ENCODE measurements around the gene EBF4. TPM values are rescaled to one million over a fixed set of nuclear protein-coding genes. Genes with fewer than 3 reads are reported as not detected.

Gene EBF4
- total and polyA plus RNA-seq, 2 of the 8 experiments (the other 6 are each of a cell fraction or from before 2014, with no cell fraction given): 1.2 to 2.9 TPM

- H3K14ac ChIP-seq (ENCODE audit: insufficient read length): no peak overlapping the region
- no peak overlapping the region for H3K56ac ChIP-seq (replicated peaks; ENCODE audit: insufficient read length, low read depth, low read length)
- 82% methylated on average over 5 of the region's 5 CpGs; no CpG with 5 or more reads in 1 of the 2 experiments for WGBS, 2 experiments (ENCODE audit: extremely low coverage in 1 of 2, insufficient coverage in 1 of 2, insufficient read length in 1 of 2, insufficient replicate concordance in 2 of 2, low coverage in 1 of 2, low lambda C conversion rate in 2 of 2, missing lambda C conversion rate in 1 of 2)
- no peak overlapping the region for H2BK5ac ChIP-seq (ENCODE audit: low read depth, low read length)
- H3K79me1 ChIP-seq (ENCODE audit: low read depth, low read length): no peaks in the 10 kb centered on the region
- H3K79me2 ChIP-seq (ENCODE audit: control insufficient read depth in 1 of 2, insufficient read depth in 2 of 2, low read length in 2 of 2): no peaks in the 10 kb centered on the region
- H3K36me3 ChIP-seq (ENCODE audit: control insufficient read depth in 2 of 4, insufficient read depth in 4 of 4, low read length in 3 of 4): no peaks in the 10 kb centered on the region
- H2BK12ac ChIP-seq (ENCODE audit: low read depth, low read length): no peak overlapping the region
- no peak overlapping the region for H2AFZ ChIP-seq (ENCODE audit: low read length)
- no peak overlapping the region for H3K23ac ChIP-seq (ENCODE audit: insufficient read length)
- H4K20me1 ChIP-seq (replicated peaks in 1 of 2; ENCODE audit: control insufficient read depth in 1 of 2, insufficient read depth in 2 of 2, low read length in 2 of 2): no peaks in the 10 kb centered on the region
- no peaks in the 10 kb centered on the region; the same call in 1 of the 2 replicates for H3K23me2 ChIP-seq (ENCODE audit: low read depth, low read length)
- no peak overlapping the region for H4K5ac ChIP-seq (ENCODE audit: insufficient read length, low read depth, low read length)
- no peak overlapping the region for H2BK120ac ChIP-seq (replicated peaks; ENCODE audit: low read depth, low read length)
- H2BK20ac ChIP-seq (ENCODE audit: low read length): no peak overlapping the region
- H4K8ac ChIP-seq (ENCODE audit: extremely low read depth, insufficient read depth, low read length): peak overlapping the region; percentile 35; the same call in 1 of the 2 replicates
- FAIRE-seq (no peak), DNase-seq (ENCODE audit: low read depth in 1 of 2, low spot score in 2 of 2) (no peak)
- peaks cover 0 to 3% (median 0%) of the 10 kb centered on the region in 4 experiments; a peak in 1 of 7 replicates for H3K4me1 ChIP-seq (replicated peaks in 1 of 4; ENCODE audit: control insufficient read depth in 3 of 4, insufficient read depth in 4 of 4, low read length in 3 of 4)
- ChIA-PET CTCF (ENCODE audit: partially characterized antibody) (interaction anchor here (0.5 to 6.5 kb wide), 6 partner anchors 8 to 285 kb away, joined by 3 to 43 read pairs (median 3); no protein-coding TSS in a partner anchor), POLR2A (ENCODE audit: partially characterized antibody) (no interaction called here)
- H3K9me3 ChIP-seq (ENCODE audit: insufficient read depth in 2 of 2, low read depth in 1 of 2, low read length in 1 of 2): no peaks in the 10 kb centered on the region
- H3K27ac ChIP-seq (ENCODE audit: low read depth, low read length): no peak overlapping the region
- H3K4ac ChIP-seq (replicated peaks; ENCODE audit: insufficient read length, low read depth, low read length): no peak overlapping the region
- no peak overlapping the region for H3K4me2 ChIP-seq (ENCODE audit: insufficient read depth in 1 of 2, low read depth in 2 of 2, low read length in 2 of 2)
- H2BK15ac ChIP-seq (ENCODE audit: low read length): no peak overlapping the region
- no peak overlapping the region for H3K9ac ChIP-seq (replicated peaks in 1 of 4; ENCODE audit: extremely low read depth in 1 of 4, low read depth in 3 of 4, low read length in 3 of 4)
- H3K18ac ChIP-seq (ENCODE audit: extremely low read depth, low read length): no peak overlapping the region
- no peak overlapping the region for H2AK5ac ChIP-seq (ENCODE audit: low read depth, low read length)
- no peak overlapping the region for H4K91ac ChIP-seq (replicated peaks; ENCODE audit: insufficient read length, low read length)
- no peak overlapping the region for H3K4me3 ChIP-seq (ENCODE audit: extremely low read depth in 1 of 4, insufficient read depth in 2 of 4, low read depth in 3 of 4, low read length in 4 of 4)
- no peaks in the 10 kb centered on the region; a peak in 1 of 7 replicates for H3K27me3 ChIP-seq (replicated peaks in 1 of 4; ENCODE audit: control insufficient read depth in 3 of 4, extremely low read depth in 1 of 4, insufficient read depth in 3 of 4, low read length in 3 of 4)
- TF ChIP-seq CEBPB (IDR thresholded peaks at IDR 0.05; ENCODE audit: low read depth, low read length): no peak
Observed at GRCh38 chr20:2768632-2769015, 76.0 kb downstream of the EBF4 start.

Data from H1 (cell line).